ENCODE results near the gene ZNF521.

DNA sequence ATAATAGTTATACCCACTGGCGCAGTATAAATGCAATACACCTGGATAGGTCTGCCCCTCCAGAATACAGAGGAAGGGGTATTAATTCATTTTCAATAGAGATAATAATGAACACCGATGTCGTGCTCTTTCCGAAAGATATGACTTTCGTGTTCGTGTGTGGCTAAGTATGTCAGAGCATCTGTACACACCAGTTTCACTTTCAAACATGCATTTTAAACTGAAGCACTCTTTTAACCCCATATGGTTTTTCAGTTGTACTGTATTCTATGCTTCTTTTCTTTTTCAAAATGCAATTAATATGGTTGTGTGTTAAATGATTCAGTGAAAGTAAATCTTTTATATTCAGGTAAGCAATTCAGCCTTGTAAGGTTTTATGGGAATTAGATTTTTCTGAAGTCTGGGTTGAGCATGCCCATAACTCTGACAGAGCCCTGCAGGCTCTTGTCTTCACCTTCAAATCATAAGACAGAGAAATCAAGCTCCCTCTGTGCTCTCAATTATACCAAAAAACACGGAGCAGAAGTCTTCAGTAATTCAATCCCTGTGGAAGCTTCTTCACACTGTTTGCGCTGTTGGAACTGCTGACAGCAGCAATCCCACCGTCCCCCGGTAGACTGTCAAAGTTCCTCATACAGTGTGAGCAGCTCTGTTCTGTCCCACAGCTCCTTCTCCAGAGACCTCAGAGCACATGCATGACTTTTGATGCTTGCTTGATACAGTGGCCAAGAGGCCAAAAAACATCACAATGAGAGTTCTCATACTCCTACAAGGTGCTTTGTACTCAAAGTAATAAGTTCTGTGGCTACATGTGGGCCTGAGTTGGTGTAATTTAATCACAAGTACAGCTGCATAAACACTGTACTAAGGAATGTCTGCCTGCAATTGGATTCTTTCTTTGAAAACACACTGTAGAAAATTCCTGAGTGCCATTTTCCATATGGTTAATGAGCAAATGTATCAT, 186.8 kb downstream of the ZNF521 start:
- TF ChIP-seq CTCF (IDR thresholded peaks at IDR 0.05) (no peak), POLR2A (IDR thresholded peaks at IDR 0.05) (no peak)
